Activated naive CD4-positive, alpha-beta T cell treated with anti-CD3 and anti-CD28 coated beads, Interleukin-2, amount 50 U/mL, for 24 hours (primary cell): ENCODE data around the gene HACD2.
"Not testable (repeated sequence)": the region's sequence is repeated elsewhere in the genome, so short reads cannot be mapped to it uniquely, and the experiment has no call there.

ENCODE experiments used
- H3K27ac Mint-ChIP-seq: one replicate; pipeline ENCODE4 v1.8.0; 2021; ENCODE audit warnings: mild to moderate bottlenecking, mixed read lengths
- H3K27me3 Mint-ChIP-seq: one replicate; pipeline ENCODE4 v1.8.0; 2021; ENCODE audit warnings: mixed read lengths
- H3K36me3 Mint-ChIP-seq: one replicate; pipeline ENCODE4 v1.8.0; 2021; ENCODE audit warnings: mixed read lengths
- H3K4me1 Mint-ChIP-seq: one replicate; pipeline ENCODE4 v1.8.0; 2021; ENCODE audit warnings: mixed read lengths
- H3K4me3 Mint-ChIP-seq: one replicate; pipeline ENCODE4 v1.8.0; 2021; ENCODE audit warnings: mild to moderate bottlenecking, mixed read lengths
- H3K9me3 Mint-ChIP-seq: one replicate; pipeline ENCODE4 v1.8.0; 2021; ENCODE audit warnings: mixed read lengths

The HACD2 gene

DNA sequence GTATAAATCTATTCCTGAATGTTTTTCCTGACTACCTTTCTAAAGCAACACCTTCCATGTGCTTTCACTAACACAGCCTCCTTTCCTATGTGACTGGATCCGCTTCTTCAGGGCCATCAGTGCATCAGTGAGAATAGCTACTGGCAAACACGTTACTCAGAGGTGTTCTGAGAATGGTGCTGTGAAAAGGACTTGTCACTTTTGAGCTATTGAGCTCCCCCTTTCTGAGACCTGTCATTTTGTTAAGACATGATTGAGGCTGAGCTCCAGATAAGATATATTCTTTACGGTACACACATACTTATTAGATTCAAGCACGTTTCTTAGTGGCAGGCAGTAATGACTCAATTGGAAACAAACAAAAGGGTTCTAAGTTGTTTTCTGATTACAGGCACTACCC, 90.9 kb downstream of the HACD2 start:
- H3K27ac Mint-ChIP-seq, result no peak overlapping the region
- no peaks in the 10 kb centered on the region for H3K9me3 Mint-ChIP-seq
- no peaks in the 10 kb centered on the region for H3K27me3 Mint-ChIP-seq
- H3K4me1 Mint-ChIP-seq, result no peaks in the 10 kb centered on the region
- H3K36me3 Mint-ChIP-seq, result peaks cover 10% of the 10 kb centered on the region
- H3K4me3 Mint-ChIP-seq, result no peak overlapping the region

DNA sequence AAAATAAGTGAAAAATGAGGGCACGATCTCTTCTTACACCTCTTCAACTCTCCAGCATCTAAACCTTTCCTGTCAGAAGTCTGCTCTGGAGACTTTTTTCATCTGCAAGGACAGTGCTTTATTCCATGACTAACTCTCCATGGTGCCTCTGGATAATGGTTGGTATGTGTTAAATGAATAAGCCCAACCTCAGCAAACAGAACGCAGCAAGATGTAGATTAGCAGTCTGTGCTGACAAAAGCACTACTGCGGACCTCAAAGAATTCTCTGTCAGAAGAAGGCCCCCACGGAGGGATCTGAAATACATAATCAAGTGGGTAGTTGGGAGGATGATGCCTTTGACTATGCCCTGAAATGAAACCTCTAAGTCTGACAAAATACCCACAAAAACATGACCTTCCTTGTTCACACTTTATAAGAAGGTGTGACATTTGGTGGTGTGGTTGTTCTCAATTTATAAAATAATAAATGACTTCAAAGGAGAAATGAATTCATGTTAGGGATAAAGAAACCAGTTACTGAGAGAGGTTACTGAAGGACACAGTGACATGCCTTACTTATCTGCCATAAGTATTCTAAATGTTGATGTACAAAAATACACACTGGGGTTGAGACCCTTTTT, 92.8 kb downstream of the HACD2 start:
- Mint-ChIP-seq H3K9me3 (no peaks in the 10 kb centered on the region), H3K4me1 (no peaks in the 10 kb centered on the region), H3K36me3 (peaks cover 8% of the 10 kb centered on the region), H3K4me3 (no peak overlapping the region), H3K27ac (no peak overlapping the region), H3K27me3 (no peaks in the 10 kb centered on the region)

DNA sequence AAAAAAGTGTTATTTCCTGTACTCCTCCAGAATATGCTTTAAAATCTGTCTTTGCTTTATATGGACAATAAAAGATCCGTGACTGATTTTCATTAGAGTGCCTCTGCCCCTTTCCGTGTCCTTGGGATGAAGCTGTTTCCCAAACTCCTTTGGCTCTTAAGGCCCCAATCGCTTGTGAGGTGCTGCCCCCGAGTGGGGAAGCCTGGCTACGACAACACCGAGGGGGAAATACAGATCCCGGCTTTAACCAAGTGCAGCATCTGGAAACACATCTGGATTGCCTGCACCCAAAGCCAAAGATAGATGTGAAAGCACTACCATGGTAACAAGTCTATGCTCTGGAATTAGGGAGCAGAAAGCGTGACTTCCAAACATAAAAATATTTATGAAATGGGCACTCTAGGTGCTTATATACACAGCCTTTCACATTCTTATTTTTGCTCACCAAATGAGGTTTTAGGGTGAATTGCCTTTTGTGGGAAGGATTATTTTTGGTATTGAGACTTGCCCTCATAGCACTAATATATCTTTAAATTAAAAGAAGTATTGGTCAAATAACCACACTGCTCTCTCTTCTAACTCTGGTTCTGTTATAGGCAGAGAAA, 95.4 kb downstream of the HACD2 start:
- Mint-ChIP-seq H3K27ac (no peak overlapping the region), H3K4me1 (no peaks in the 10 kb centered on the region), H3K36me3 (peaks cover 2% of the 10 kb centered on the region), H3K4me3 (no peak overlapping the region), H3K27me3 (no peaks in the 10 kb centered on the region), H3K9me3 (no peaks in the 10 kb centered on the region)

DNA sequence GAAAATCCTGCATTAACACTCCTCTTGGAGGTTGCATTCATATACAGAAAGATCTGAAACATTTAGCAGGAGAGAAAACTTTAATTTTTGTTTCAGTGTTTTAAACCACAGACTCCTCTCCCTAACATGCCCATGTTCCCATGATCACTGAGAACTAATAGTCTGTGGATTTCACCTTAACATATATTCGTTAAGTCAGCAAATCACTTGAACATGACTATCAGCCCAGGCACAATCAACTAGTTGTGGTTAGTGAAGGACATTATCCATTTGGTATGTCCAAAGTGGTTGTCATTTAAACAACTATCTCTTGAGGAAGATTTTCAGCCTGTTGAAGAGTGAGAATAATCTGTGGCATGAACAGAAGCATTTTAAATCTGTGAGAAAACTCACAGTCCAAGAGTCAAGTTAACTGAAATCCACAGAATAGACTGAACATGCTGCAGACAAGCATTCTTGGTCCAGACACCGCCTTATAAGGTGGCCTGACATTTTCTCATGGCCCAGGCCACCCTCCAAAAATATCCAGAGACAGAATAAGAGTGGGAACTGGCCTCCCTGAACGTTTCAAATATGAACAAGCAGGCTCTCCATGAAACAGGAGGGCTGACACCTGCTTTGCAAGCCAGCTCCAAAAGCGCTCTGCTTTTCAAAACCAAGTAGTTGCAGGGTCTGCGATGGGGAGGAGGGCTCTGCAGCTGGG, 96.1 kb downstream of the HACD2 start:
- H3K4me3 Mint-ChIP-seq, result no peak overlapping the region
- peaks cover 2% of the 10 kb centered on the region for H3K36me3 Mint-ChIP-seq
- H3K27me3 Mint-ChIP-seq, result no peaks in the 10 kb centered on the region
- H3K27ac Mint-ChIP-seq, result no peak overlapping the region
- no peaks in the 10 kb centered on the region for H3K9me3 Mint-ChIP-seq
- H3K4me1 Mint-ChIP-seq, result no peaks in the 10 kb centered on the region

DNA sequence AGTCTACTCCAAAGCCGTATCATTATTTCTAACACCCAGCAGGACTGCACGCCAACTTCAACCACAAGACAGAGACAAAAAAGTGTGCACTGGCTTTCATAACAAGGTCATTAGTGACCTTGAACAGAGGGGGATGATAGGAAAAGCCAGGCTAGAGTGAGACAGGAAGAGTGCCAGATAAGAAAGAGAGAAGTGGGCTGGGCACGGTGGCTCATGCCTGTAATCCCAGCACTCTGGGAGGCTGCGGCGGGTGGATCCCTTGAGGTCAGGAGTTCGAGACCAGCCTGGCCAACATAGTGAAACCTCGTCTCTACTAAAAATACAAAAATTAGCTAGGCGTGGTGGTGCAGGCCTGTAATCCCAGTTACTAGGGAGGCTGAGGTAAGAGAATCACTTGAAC, 97.8 kb downstream of the HACD2 start:
- not testable (repeated sequence) for H3K27ac Mint-ChIP-seq, H3K36me3 Mint-ChIP-seq, H3K4me1 Mint-ChIP-seq, H3K4me3 Mint-ChIP-seq, H3K27me3 Mint-ChIP-seq, H3K9me3 Mint-ChIP-seq

DNA sequence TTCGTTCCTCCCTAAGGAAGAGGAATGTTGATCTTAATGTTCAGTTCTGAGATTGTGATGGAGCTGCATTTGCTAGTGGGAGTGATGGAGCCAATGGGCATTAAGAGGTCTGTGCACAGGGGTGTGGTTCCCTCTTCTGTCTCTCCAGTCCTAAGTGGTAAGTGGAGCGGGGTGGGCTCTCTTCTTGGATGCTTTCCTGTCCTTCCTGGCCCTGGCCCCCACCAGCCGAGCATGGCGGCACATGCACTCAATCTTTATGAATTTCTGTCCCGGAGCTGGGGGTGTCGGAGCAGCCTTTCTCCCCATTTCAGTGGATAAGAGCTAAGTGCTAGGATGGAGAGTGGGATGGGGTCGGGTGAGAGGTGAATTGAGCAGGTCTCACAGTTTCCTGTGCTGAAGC, 98.4 kb downstream of the HACD2 start:
- Mint-ChIP-seq H3K4me1 (no peaks in the 10 kb centered on the region), H3K27ac (no peak overlapping the region), H3K27me3 (no peaks in the 10 kb centered on the region), H3K4me3 (no peak overlapping the region), H3K9me3 (no peaks in the 10 kb centered on the region), H3K36me3 (no peaks in the 10 kb centered on the region)

DNA sequence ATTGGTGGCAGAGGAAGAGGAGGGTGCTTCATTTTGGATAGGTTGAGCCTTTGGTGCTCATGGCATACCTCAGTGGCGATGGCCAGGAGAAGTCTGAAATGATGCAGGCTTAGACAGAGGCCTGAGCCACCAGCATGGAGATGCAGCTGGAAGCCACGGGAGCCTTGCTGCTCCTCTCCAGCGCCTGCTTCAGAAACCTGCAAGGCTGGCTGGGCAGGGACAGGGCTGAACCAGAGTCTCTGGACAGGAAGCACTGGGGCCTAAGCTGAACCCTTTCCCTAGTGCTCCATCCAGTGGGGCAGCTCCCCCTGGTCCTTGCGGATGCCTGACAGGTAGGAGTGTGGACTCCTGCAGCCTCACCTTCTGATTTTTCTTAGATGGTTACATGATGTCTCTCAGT, 99.3 kb downstream of the HACD2 start:
- Mint-ChIP-seq H3K27ac (no peak overlapping the region), H3K9me3 (no peaks in the 10 kb centered on the region), H3K36me3 (no peaks in the 10 kb centered on the region), H3K27me3 (no peaks in the 10 kb centered on the region), H3K4me3 (no peak overlapping the region), H3K4me1 (no peaks in the 10 kb centered on the region)

DNA sequence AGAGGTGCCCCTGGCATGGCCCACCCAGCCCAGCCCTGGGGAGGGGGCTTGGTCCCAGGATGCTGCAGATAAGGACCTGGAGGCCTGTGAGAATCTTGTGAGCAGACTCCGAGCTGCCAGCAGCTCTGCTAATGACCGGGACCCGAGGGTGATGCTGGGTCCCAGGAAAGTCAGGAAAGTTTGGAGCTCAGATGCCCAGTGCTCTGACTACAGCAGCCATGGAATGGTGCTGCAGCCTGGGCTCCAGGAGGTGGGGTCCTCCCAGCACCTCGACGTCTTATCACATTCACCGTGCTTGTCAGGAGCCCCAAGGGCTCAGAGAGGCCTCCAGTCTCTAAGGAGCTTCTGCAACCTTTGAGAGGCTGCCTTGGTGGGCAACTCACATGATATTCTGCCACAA, 101.7 kb downstream of the HACD2 start:
- no peaks in the 10 kb centered on the region for H3K9me3 Mint-ChIP-seq
- H3K4me3 Mint-ChIP-seq, result no peak overlapping the region
- no peak overlapping the region for H3K27ac Mint-ChIP-seq
- H3K27me3 Mint-ChIP-seq, result peaks cover 5% of the 10 kb centered on the region
- no peaks in the 10 kb centered on the region for H3K36me3 Mint-ChIP-seq
- H3K4me1 Mint-ChIP-seq, result no peaks in the 10 kb centered on the region

DNA sequence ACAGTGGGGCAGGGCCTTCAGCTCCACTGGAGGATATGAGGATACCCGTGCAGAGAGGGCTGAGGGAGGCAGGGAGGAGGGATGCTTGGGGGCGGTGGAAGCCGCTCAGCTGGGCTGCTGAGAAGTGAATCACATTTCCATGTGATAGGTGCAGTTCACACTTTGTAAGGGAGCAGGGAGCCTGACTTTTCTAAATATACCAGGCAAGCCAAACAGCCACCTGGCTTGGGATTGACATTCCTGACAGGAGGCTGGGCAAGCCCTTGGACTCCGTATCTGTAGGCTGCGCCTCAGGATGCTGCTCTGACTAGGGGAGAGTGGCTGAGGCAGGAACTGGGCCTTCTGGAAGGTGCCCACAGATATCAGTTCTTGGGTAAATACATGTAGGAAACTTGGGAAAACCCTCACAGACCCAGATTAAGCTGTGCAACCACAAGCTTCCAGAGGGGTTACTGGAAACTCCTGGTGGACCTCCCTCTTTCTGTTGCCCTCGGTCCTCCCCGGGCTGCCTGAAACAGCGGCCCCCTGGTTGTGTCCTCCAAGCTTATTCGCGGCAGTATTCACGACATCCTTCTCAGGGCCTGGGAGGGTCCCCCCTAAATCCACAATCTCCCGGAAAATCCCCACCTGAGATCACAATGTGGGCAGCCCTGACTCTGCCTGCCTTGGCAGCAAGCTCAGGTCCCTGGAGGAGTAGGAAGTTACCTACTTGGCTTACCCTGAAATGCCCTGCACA, 103.0 kb downstream of the HACD2 start:
- Mint-ChIP-seq H3K4me3 (no peak overlapping the region), H3K9me3 (no peaks in the 10 kb centered on the region), H3K4me1 (no peaks in the 10 kb centered on the region), H3K27me3 (peaks cover 7% of the 10 kb centered on the region), H3K36me3 (no peaks in the 10 kb centered on the region), H3K27ac (no peak overlapping the region)

DNA sequence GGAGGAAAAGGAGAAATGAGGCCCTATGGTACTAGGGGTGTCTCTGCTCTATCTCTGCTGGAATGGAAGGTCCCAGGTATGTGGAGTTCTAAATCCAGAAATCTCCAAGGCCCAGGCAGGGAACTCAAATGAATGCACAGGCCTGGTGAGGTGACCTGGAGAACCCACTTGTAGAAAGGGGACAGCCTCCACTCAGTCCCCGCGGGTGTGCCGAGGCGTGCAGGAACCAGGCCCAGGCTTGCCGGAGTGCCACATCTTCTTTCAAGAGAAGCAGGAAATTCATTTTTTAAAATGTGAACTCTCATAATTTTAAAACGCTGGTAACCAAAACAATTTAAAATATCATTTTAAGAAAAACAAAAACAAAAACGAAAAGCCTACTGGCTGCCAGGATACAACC, 103.8 kb downstream of the HACD2 start:
- no peak overlapping the region for H3K4me3 Mint-ChIP-seq
- peaks cover 7% of the 10 kb centered on the region for H3K27me3 Mint-ChIP-seq
- no peak overlapping the region for H3K27ac Mint-ChIP-seq
- no peaks in the 10 kb centered on the region for H3K36me3 Mint-ChIP-seq
- H3K9me3 Mint-ChIP-seq, result no peaks in the 10 kb centered on the region
- no peaks in the 10 kb centered on the region for H3K4me1 Mint-ChIP-seq

DNA sequence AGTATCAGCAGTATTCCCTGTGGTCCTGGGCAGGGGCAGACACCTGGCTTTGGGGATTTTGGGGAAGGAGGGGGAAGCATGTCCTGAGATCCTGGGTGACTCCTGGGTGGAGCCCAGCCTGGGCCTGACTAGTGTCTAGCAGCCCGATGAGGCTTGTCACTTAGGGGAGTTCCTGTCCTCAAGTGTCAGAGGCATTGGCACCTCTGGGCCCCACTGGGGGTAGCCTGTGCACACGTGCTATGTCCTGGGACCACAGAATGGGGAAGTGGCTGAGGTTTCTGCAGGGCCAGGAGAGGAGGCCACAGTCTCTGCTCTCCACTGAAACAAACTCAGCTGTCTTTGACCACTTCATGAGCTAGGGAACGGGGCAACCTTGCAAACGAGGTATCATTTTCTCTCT, 104.4 kb downstream of the HACD2 start:
- no peaks in the 10 kb centered on the region for H3K9me3 Mint-ChIP-seq
- H3K4me3 Mint-ChIP-seq, result no peak overlapping the region
- no peaks in the 10 kb centered on the region for H3K36me3 Mint-ChIP-seq
- H3K4me1 Mint-ChIP-seq, result no peaks in the 10 kb centered on the region
- peaks cover 7% of the 10 kb centered on the region for H3K27me3 Mint-ChIP-seq
- H3K27ac Mint-ChIP-seq, result no peak overlapping the region

DNA sequence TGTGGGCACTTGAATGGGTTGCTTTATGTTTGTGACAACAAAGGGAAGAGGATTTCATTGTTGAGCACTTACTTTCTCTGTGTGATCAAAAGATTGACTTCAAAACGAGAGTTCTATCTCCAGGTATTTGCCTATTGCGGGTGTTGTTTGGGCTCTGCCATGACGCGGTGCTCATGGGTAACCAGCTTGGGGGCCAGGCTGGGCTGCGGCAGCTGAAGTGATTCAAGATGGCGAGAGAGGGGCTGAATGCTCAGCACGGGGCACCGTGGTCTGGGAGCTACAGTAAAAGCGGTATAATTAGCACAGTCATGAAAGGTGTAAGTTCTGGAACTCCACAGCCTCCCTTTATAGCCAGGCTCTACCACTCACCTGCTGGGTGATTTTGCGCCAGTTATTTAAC, 105.0 kb downstream of the HACD2 start:
- H3K27ac Mint-ChIP-seq, result no peak overlapping the region
- no peaks in the 10 kb centered on the region for H3K4me1 Mint-ChIP-seq
- H3K4me3 Mint-ChIP-seq, result no peak overlapping the region
- no peaks in the 10 kb centered on the region for H3K9me3 Mint-ChIP-seq
- no peaks in the 10 kb centered on the region for H3K36me3 Mint-ChIP-seq
- H3K27me3 Mint-ChIP-seq, result peaks cover 7% of the 10 kb centered on the region

DNA sequence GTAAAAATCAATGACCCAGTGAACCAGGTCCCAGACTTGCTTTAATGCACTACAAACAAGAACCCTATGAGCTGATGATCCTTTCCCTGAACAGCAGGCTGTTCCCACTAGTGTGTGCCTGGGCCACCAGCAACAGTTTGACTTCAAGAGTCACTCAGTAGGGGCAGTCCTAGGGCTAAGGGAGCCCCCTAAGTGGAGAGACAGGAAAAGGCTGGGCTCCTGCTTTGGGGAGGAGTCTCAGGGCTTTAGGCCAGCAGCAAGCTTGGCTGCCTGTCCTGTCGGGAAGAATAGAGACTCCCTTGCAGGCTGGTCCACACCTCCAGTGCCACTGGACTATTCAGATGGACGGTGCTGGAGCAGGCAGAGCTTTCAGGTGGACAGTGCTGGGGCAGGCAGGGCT, 106.5 kb downstream of the HACD2 start:
- no peaks in the 10 kb centered on the region for H3K9me3 Mint-ChIP-seq

DNA sequence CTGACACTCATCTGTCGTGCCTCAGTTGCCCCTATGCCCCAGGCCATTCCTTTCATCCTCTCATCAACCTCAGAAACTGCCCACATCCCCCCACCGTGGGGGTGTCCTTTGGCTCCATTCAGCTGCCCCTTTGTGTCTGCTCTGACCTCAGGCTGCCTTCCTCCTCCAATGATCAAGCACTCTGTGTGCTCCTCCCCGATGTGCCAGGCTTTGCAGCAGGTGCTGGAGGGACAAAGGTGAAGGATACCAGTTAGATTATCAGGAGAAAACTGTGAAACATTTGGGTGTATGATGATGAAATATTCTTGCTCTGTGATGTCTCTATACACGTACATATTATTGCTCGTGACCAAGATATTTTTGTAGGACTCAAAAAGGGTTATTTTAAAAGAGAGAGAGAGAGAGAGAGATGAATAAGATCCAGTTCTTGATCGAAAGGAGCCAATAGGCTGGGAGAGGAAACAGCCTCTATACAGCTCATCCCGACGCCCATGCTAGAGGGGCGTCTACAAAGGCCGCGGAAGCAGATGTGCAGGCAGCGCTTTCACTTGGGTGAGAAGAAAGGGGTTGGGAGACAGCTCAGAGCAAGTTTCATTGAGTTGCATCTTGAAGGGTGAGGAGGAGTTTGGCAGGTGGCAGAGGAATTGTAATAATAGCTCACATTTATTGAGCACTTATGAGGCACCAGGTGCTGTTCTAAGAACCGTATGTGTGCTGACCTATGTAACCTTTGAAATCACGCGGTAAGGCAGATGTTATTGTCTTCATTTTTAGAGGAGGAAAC, 107.7 kb downstream of the HACD2 start:
- H3K36me3 Mint-ChIP-seq, result no peaks in the 10 kb centered on the region
- H3K4me1 Mint-ChIP-seq, result no peaks in the 10 kb centered on the region
- H3K9me3 Mint-ChIP-seq, result no peaks in the 10 kb centered on the region
- peaks cover 7% of the 10 kb centered on the region for H3K27me3 Mint-ChIP-seq
- no peak overlapping the region for H3K4me3 Mint-ChIP-seq
- no peak overlapping the region for H3K27ac Mint-ChIP-seq

More for the DNA sequence above, 106.5 kb downstream of the HACD2 start:
- Mint-ChIP-seq H3K4me1 (no peaks in the 10 kb centered on the region), H3K27me3 (peaks cover 7% of the 10 kb centered on the region), H3K27ac (no peak overlapping the region), H3K36me3 (no peaks in the 10 kb centered on the region), H3K4me3 (no peak overlapping the region)

DNA sequence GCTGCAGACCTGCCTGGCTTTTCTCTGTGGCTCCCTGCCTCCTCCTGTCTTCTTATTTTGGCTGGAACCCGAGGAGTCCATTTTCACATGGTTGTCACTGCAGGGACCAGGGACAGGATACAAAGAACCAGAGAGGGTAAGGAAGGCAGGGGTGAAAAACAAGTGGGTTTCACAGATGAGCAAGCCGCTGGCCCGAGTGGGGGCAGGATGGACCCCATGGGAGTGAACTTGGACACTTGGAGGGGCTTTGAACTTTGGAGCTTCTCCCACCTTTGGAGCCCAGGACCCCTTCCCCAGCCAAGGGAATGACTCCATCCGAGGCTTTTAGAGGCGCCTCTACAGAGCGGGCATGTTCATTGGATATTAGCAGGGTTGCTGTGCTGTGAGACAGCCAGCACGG, 109.1 kb downstream of the HACD2 start:
- no peaks in the 10 kb centered on the region for H3K9me3 Mint-ChIP-seq
- H3K4me3 Mint-ChIP-seq, result no peak overlapping the region
- no peaks in the 10 kb centered on the region for H3K36me3 Mint-ChIP-seq
- no peak overlapping the region for H3K27ac Mint-ChIP-seq
- H3K27me3 Mint-ChIP-seq, result peaks cover 7% of the 10 kb centered on the region
- no peaks in the 10 kb centered on the region for H3K4me1 Mint-ChIP-seq
